Ectodermal cell (in vitro differentiated cells): ENCODE results near the gene KLF5.
"Not testable (repeated sequence)": the region's sequence is repeated elsewhere in the genome, so short reads cannot be mapped to it uniquely, and the experiment has no call there.

Source experiments
- H3K27ac ChIP-seq: 2 replicates; pipeline ENCODE4 v1.7.0; 2013; ENCODE audit warnings: mild to moderate bottlenecking, low read depth, low read length; ENCODE audit not compliant: insufficient read depth, poor library complexity, severe bottlenecking
- H3K27me3 ChIP-seq: 2 replicates; pipeline ENCODE4 v1.7.0; 2013; ENCODE audit warnings: mild to moderate bottlenecking, low read length; ENCODE audit not compliant: insufficient read depth, control insufficient read depth, poor library complexity, severe bottlenecking
- H3K36me3 ChIP-seq: one replicate; pipeline ENCODE4 v1.7.0; 2013; ENCODE audit warnings: low read length; ENCODE audit not compliant: control insufficient read depth, insufficient read depth
- H3K4me1 ChIP-seq: one replicate; pipeline ENCODE4 v1.7.0; 2013; ENCODE audit warnings: low read length; ENCODE audit not compliant: control insufficient read depth, insufficient read depth
- H3K4me3 ChIP-seq: 2 replicates; pipeline ENCODE4 v1.7.0; 2013; ENCODE audit warnings: low read depth, low read length, control low read depth; ENCODE audit not compliant: insufficient read depth
- H3K9me3 ChIP-seq: 2 replicates; pipeline ENCODE4 v1.7.0; 2013; ENCODE audit warnings: mild to moderate bottlenecking, low read length, moderate library complexity; ENCODE audit not compliant: control insufficient read depth
- WGBS, 2 experiments: methylation state at CpG; one replicate each; pipeline ENCODE4 v1.1.7; 2013; ENCODE audit warnings: missing lambda C conversion rate in 2 of 2; 5-methylcytosine and 5-hydroxymethylcytosine counted together

KLF5 gene

GRCh38 chr13:73100781-73101180 lies 42.0 kb downstream of the KLF5 start:
- H3K9me3 ChIP-seq, H3K4me1 ChIP-seq, H3K4me3 ChIP-seq, H3K27ac ChIP-seq, H3K36me3 ChIP-seq, H3K27me3 ChIP-seq: not testable (repeated sequence)
- WGBS, 2 experiments = 94 to 98% methylated on average over 10 of the region's 10 CpGs

GRCh38 chr13:73101351-73102007 lies 42.7 kb downstream of the KLF5 start:
- H3K36me3 ChIP-seq = no peaks in the 10 kb centered on the region
- H3K27me3 ChIP-seq = no peaks in the 10 kb centered on the region
- no peaks in the 10 kb centered on the region for H3K9me3 ChIP-seq
- H3K4me1 ChIP-seq = no peaks in the 10 kb centered on the region
- H3K27ac ChIP-seq = no peak overlapping the region
- no peak overlapping the region for H3K4me3 ChIP-seq
- 92 to 93% methylated on average over 2 of the region's 2 CpGs for WGBS, 2 experiments

- H3K4me3 ChIP-seq = no peak overlapping the region
- 93 to 95% methylated on average over 1 of the region's 1 CpG for WGBS, 2 experiments
- H3K4me1 ChIP-seq = no peaks in the 10 kb centered on the region
- H3K27ac ChIP-seq = no peak overlapping the region
- H3K9me3 ChIP-seq = no peaks in the 10 kb centered on the region
- H3K36me3 ChIP-seq = no peaks in the 10 kb centered on the region
- no peaks in the 10 kb centered on the region for H3K27me3 ChIP-seq
Observed at GRCh38 chr13:73103238-73103637, 44.4 kb downstream of the KLF5 start.

GRCh38 chr13:73106513-73107178 lies 47.8 kb downstream of the KLF5 start:
- WGBS, 2 experiments = 92 to 95% methylated on average over 7 to 8 of the region's 10 CpGs
- Histone ChIP-seq H3K36me3 (no peaks in the 10 kb centered on the region), H3K27me3 (no peaks in the 10 kb centered on the region), H3K4me1 (no peaks in the 10 kb centered on the region), H3K27ac (no peak overlapping the region), H3K4me3 (no peak overlapping the region), H3K9me3 (no peaks in the 10 kb centered on the region)

GRCh38 chr13:73107481-73107880 lies 48.7 kb downstream of the KLF5 start:
- Histone ChIP-seq H3K4me1 (no peaks in the 10 kb centered on the region), H3K27ac (no peak overlapping the region), H3K27me3 (no peaks in the 10 kb centered on the region), H3K4me3 (no peak overlapping the region), H3K36me3 (no peaks in the 10 kb centered on the region), H3K9me3 (no peaks in the 10 kb centered on the region)
- WGBS, 2 experiments = 92 to 97% methylated on average over 3 of the region's 3 CpGs

GRCh38 chr13:73107970-73108369 lies 49.2 kb downstream of the KLF5 start:
- no peaks in the 10 kb centered on the region for H3K36me3 ChIP-seq
- WGBS, 2 experiments = 95 to 97% methylated on average over 8 of the region's 8 CpGs

GRCh38 chr13:73109288-73109899 lies 50.6 kb downstream of the KLF5 start:
- no peaks in the 10 kb centered on the region for H3K4me1 ChIP-seq
- H3K27me3 ChIP-seq = no peaks in the 10 kb centered on the region
- H3K36me3 ChIP-seq = no peaks in the 10 kb centered on the region
- H3K9me3 ChIP-seq = no peaks in the 10 kb centered on the region
- H3K27ac ChIP-seq = no peak overlapping the region
- 91 to 92% methylated on average over 11 of the region's 11 CpGs for WGBS, 2 experiments
- no peak overlapping the region for H3K4me3 ChIP-seq

More at GRCh38 chr13:73107970-73108369, 49.2 kb downstream of the KLF5 start:
- Histone ChIP-seq H3K4me3 (no peak overlapping the region), H3K9me3 (no peaks in the 10 kb centered on the region), H3K27ac (no peak overlapping the region), H3K4me1 (no peaks in the 10 kb centered on the region), H3K27me3 (no peaks in the 10 kb centered on the region)

- Histone ChIP-seq H3K27ac (no peak overlapping the region), H3K27me3 (no peaks in the 10 kb centered on the region), H3K9me3 (no peaks in the 10 kb centered on the region), H3K4me3 (no peak overlapping the region), H3K4me1 (no peaks in the 10 kb centered on the region), H3K36me3 (no peaks in the 10 kb centered on the region)
- WGBS, 2 experiments = 90 to 94% methylated on average over 2 to 3 of the region's 3 CpGs
Observed at GRCh38 chr13:73109969-73110368, 51.2 kb downstream of the KLF5 start.

GRCh38 chr13:73110814-73111213 lies 52.0 kb downstream of the KLF5 start:
- 96% methylated on average over 5 of the region's 5 CpGs for WGBS, 2 experiments
- Histone ChIP-seq H3K27ac (no peak overlapping the region), H3K4me1 (no peaks in the 10 kb centered on the region), H3K9me3 (no peaks in the 10 kb centered on the region), H3K27me3 (no peaks in the 10 kb centered on the region), H3K4me3 (no peak overlapping the region), H3K36me3 (no peaks in the 10 kb centered on the region)

- Histone ChIP-seq H3K4me1 (no peaks in the 10 kb centered on the region), H3K4me3 (no peak overlapping the region), H3K9me3 (no peaks in the 10 kb centered on the region), H3K27ac (no peak overlapping the region), H3K27me3 (no peaks in the 10 kb centered on the region), H3K36me3 (no peaks in the 10 kb centered on the region)
- 69 to 77% methylated on average over 2 to 3 of the region's 3 CpGs for WGBS, 2 experiments
Observed at GRCh38 chr13:73111331-73111730, 52.5 kb downstream of the KLF5 start.
